Central memory CD8-positive, alpha-beta T cell (primary cell): ENCODE results near the gene CNFN.

Experiments used
- ATAC-seq: fragments of 150-1000 bp; cut with Tn5 transposase; replicated peaks from 2 replicates; pipeline ENCODE4 v1.10.0; 2022; ENCODE audit warnings: mild to moderate bottlenecking, moderate FRiP score, moderate number of reproducible peaks; ENCODE audit not compliant: poor library complexity, severe bottlenecking; ENCODE audit errors: extremely low read depth
- DNase-seq, 2 donors: peaks; one replicate each; pipeline ENCODE4 v3.0.0; 2021; ENCODE audit warnings: low spot score in 2 of 2
- H3K27ac Mint-ChIP-seq: one replicate; pipeline ENCODE4 v1.8.0; 2022; ENCODE audit warnings: low read depth, mild to moderate bottlenecking, moderate library complexity, mixed read lengths
- H3K27me3 Mint-ChIP-seq: one replicate; pipeline ENCODE4 v1.8.0; 2022; ENCODE audit warnings: mixed read lengths
- H3K36me3 Mint-ChIP-seq: one replicate; pipeline ENCODE4 v1.8.0; 2022; ENCODE audit warnings: mild to moderate bottlenecking, moderate library complexity, mixed read lengths; ENCODE audit not compliant: insufficient read depth
- H3K4me1 Mint-ChIP-seq: one replicate; pipeline ENCODE4 v1.8.0; 2022; ENCODE audit warnings: mixed read lengths
- H3K4me3 Mint-ChIP-seq: one replicate; pipeline ENCODE4 v1.8.0; 2022; ENCODE audit warnings: mild to moderate bottlenecking, moderate library complexity, mixed read lengths
- H3K9me3 Mint-ChIP-seq: one replicate; pipeline ENCODE4 v1.8.0; 2022; ENCODE audit warnings: mixed read lengths

Gene CNFN

GRCh38 chr19:42386974-42387707 is 3.0 kb downstream of the CNFN start:
- peak overlapping the region; percentile 64 for H3K4me3 Mint-ChIP-seq
- ATAC-seq (peak; percentile 89), DNase-seq (peak; percentile 37 to 44)
- peaks cover 2% of the 10 kb centered on the region for H3K36me3 Mint-ChIP-seq
- H3K27me3 Mint-ChIP-seq = peaks cover 58% of the 10 kb centered on the region
- no peak overlapping the region for H3K27ac Mint-ChIP-seq
- H3K4me1 Mint-ChIP-seq = peaks cover 11% of the 10 kb centered on the region
- no peaks in the 10 kb centered on the region for H3K9me3 Mint-ChIP-seq

- no peak for ATAC-seq
- H3K4me3 Mint-ChIP-seq = no peak overlapping the region
- peaks cover 23% of the 10 kb centered on the region for H3K27me3 Mint-ChIP-seq
- H3K27ac Mint-ChIP-seq = no peak overlapping the region
- no peaks in the 10 kb centered on the region for H3K9me3 Mint-ChIP-seq
- no peaks in the 10 kb centered on the region for H3K36me3 Mint-ChIP-seq
- no peak for DNase-seq
- H3K4me1 Mint-ChIP-seq = no peaks in the 10 kb centered on the region
Observed at GRCh38 chr19:42380155-42380554, 9.9 kb downstream of the CNFN start.

GRCh38 chr19:42378225-42379215 is 11.6 kb downstream of the CNFN start:
- Mint-ChIP-seq H3K27ac (no peak overlapping the region), H3K27me3 (peaks cover 22% of the 10 kb centered on the region), H3K9me3 (no peaks in the 10 kb centered on the region), H3K36me3 (no peaks in the 10 kb centered on the region), H3K4me3 (no peak overlapping the region), H3K4me1 (no peaks in the 10 kb centered on the region)
- ATAC-seq = no peak
- no peak for DNase-seq

GRCh38 chr19:42376177-42376555 is 13.9 kb downstream of the CNFN start:
- no peaks in the 10 kb centered on the region for H3K36me3 Mint-ChIP-seq
- no peaks in the 10 kb centered on the region for H3K4me1 Mint-ChIP-seq
- no peaks in the 10 kb centered on the region for H3K27me3 Mint-ChIP-seq
- no peak overlapping the region for H3K4me3 Mint-ChIP-seq
- no peak for DNase-seq
- no peaks in the 10 kb centered on the region for H3K9me3 Mint-ChIP-seq
- H3K27ac Mint-ChIP-seq = no peak overlapping the region
- no peak for ATAC-seq

- H3K4me3 Mint-ChIP-seq = no peak overlapping the region
- no peak for DNase-seq
- H3K36me3 Mint-ChIP-seq = no peaks in the 10 kb centered on the region
- ATAC-seq = no peak
- no peak overlapping the region for H3K27ac Mint-ChIP-seq
- H3K4me1 Mint-ChIP-seq = no peaks in the 10 kb centered on the region
- H3K27me3 Mint-ChIP-seq = no peaks in the 10 kb centered on the region
- no peaks in the 10 kb centered on the region for H3K9me3 Mint-ChIP-seq
Observed at GRCh38 chr19:42375415-42376176, 14.5 kb downstream of the CNFN start.

- Mint-ChIP-seq H3K27ac (no peak overlapping the region), H3K36me3 (no peaks in the 10 kb centered on the region), H3K4me3 (no peak overlapping the region), H3K27me3 (no peaks in the 10 kb centered on the region), H3K4me1 (no peaks in the 10 kb centered on the region), H3K9me3 (no peaks in the 10 kb centered on the region)
- ATAC-seq = no peak
- no peak for DNase-seq
Observed at GRCh38 chr19:42374826-42375376, 15.2 kb downstream of the CNFN start.

- ATAC-seq = no peak
- H3K27me3 Mint-ChIP-seq = no peaks in the 10 kb centered on the region
- no peak for DNase-seq
- H3K9me3 Mint-ChIP-seq = no peaks in the 10 kb centered on the region
- H3K27ac Mint-ChIP-seq = no peak overlapping the region
- no peak overlapping the region for H3K4me3 Mint-ChIP-seq
- H3K36me3 Mint-ChIP-seq = no peaks in the 10 kb centered on the region
- H3K4me1 Mint-ChIP-seq = no peaks in the 10 kb centered on the region
Observed at GRCh38 chr19:42370626-42371175, 19.4 kb downstream of the CNFN start.

- H3K4me3 Mint-ChIP-seq = no peak overlapping the region
- no peaks in the 10 kb centered on the region for H3K27me3 Mint-ChIP-seq
- no peaks in the 10 kb centered on the region for H3K9me3 Mint-ChIP-seq
- no peak for ATAC-seq
- H3K36me3 Mint-ChIP-seq = no peaks in the 10 kb centered on the region
- H3K27ac Mint-ChIP-seq = peak overlapping the region; percentile 35
- DNase-seq = no peak
- no peaks in the 10 kb centered on the region for H3K4me1 Mint-ChIP-seq
Observed at GRCh38 chr19:42370068-42370520, 20.0 kb downstream of the CNFN start.

- ATAC-seq (no peak), DNase-seq (no peak)
- no peaks in the 10 kb centered on the region for H3K9me3 Mint-ChIP-seq
- H3K27me3 Mint-ChIP-seq = no peaks in the 10 kb centered on the region
- no peaks in the 10 kb centered on the region for H3K36me3 Mint-ChIP-seq
- no peak overlapping the region for H3K4me3 Mint-ChIP-seq
- H3K4me1 Mint-ChIP-seq = no peaks in the 10 kb centered on the region
- H3K27ac Mint-ChIP-seq = peak overlapping the region; percentile 35
Observed at GRCh38 chr19:42369433-42370067, 20.5 kb downstream of the CNFN start.

- H3K36me3 Mint-ChIP-seq = peaks cover 2% of the 10 kb centered on the region
- H3K4me3 Mint-ChIP-seq = no peak overlapping the region
- no peak for DNase-seq
- H3K27me3 Mint-ChIP-seq = no peaks in the 10 kb centered on the region
- ATAC-seq = no peak
- H3K4me1 Mint-ChIP-seq = peaks cover under 1% of the 10 kb centered on the region
- H3K27ac Mint-ChIP-seq = no peak overlapping the region
- H3K9me3 Mint-ChIP-seq = no peaks in the 10 kb centered on the region
Observed at GRCh38 chr19:42368765-42369164, 21.3 kb downstream of the CNFN start.

- Mint-ChIP-seq H3K4me3 (no peak overlapping the region), H3K9me3 (no peaks in the 10 kb centered on the region), H3K4me1 (peaks cover 5% of the 10 kb centered on the region), H3K36me3 (peaks cover 2% of the 10 kb centered on the region), H3K27ac (no peak overlapping the region), H3K27me3 (no peaks in the 10 kb centered on the region)
- DNase-seq (no peak), ATAC-seq (no peak)
Observed at GRCh38 chr19:42368360-42368759, 21.7 kb downstream of the CNFN start.
